ENCODE measurements around the gene MROH2A. TPM values are rescaled to one million over a fixed set of nuclear protein-coding genes. Genes with fewer than 3 reads are reported as not detected.

MROH2A gene
- total RNA-seq, 2 experiments from 2014 or later = not detected

DNA sequence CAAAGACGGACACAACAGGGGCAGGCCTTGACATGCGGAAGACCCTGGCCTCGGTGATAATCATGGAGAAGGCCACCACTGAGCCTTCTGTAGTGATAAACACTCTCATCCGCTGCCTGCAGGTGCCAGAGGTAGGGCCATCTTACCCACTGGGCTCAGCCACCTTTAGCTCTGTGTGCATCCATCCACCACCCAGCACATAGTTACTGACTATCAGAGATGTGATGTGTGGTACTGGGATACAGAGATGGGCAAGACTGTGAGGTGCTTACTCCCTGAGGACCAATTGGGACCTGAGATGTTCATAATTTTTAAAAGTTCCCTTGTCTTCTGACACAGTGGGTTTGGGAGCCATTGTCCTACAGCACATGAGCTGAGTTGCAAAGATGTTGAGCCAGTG lies 1.6 kb downstream of the MROH2A start:
- no peaks in the 10 kb centered on the region for H3K4me1 ChIP-seq (ENCODE audit: insufficient read depth, low read length)
- intact Hi-C loops (cut with DNase I, micrococcal nuclease) = no loop called here
- peaks cover 0 to 15% of the 10 kb centered on the region in 2 experiments for H3K9me3 ChIP-seq (ENCODE audit: control insufficient read depth in 1 of 2, insufficient read depth in 1 of 2, low read length in 2 of 2)
- Mint-ChIP-seq H3K4me3 (no peak overlapping the region), H3K4me1 (ENCODE audit: low read depth) (no peaks in the 10 kb centered on the region), H3K27me3 (peaks cover 46% of the 10 kb centered on the region), H3K27ac (no peak overlapping the region), H3K36me3 (ENCODE audit: low read depth) (no peaks in the 10 kb centered on the region), H3K9me3 (peaks cover 15% of the 10 kb centered on the region)
- TF ChIP-seq, protein P1, sequence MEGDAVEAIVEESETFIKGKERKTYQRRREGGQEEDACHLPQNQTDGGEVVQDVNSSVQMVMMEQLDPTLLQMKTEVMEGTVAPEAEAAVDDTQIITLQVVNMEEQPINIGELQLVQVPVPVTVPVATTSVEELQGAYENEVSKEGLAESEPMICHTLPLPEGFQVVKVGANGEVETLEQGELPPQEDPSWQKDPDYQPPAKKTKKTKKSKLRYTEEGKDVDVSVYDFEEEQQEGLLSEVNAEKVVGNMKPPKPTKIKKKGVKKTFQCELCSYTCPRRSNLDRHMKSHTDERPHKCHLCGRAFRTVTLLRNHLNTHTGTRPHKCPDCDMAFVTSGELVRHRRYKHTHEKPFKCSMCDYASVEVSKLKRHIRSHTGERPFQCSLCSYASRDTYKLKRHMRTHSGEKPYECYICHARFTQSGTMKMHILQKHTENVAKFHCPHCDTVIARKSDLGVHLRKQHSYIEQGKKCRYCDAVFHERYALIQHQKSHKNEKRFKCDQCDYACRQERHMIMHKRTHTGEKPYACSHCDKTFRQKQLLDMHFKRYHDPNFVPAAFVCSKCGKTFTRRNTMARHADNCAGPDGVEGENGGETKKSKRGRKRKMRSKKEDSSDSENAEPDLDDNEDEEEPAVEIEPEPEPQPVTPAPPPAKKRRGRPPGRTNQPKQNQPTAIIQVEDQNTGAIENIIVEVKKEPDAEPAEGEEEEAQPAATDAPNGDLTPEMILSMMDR (IDR thresholded peaks at IDR 0.05) = no peak
- H3K27me3 ChIP-seq (ENCODE audit: control insufficient read depth in 1 of 2, insufficient read depth in 2 of 2, low read length in 2 of 2) = peaks cover 0 to 3% of the 10 kb centered on the region in 2 experiments
- ATAC-seq (ENCODE audit: poor library complexity) (no peak), DNase-seq (no peak)
- CTCF ChIA-PET = no interaction called here
- H3K36me3 ChIP-seq (ENCODE audit: insufficient read depth, low read length) = no peaks in the 10 kb centered on the region
- POLR2A ChIA-PET = no interaction called here
- no peak overlapping the region for H3K4me3 ChIP-seq (ENCODE audit: low read length)
- no peak overlapping the region for H3K27ac ChIP-seq (ENCODE audit: low read depth in 1 of 2, low read length in 2 of 2)

DNA sequence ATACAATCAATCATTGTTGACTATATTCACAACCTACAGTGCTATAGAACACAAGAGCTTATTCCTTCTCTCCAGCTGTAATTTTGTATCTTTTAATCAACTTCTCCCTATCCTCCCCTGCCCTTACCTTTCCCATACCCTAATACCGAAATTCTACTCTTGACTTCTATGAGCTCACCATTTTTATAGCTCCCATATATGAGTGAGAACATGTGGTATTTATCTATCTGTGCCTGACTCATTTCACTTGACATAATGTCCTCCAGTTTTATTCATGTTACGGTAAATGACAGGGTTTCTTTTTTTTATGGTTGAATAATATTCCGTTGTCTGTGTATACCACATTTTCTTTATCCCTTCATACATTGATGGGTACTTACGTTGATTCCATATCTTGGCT lies 2.6 kb downstream of the MROH2A start:
- Histone ChIP-seq H3K27ac (ENCODE audit: low read depth in 1 of 2, low read length in 2 of 2) (no peak overlapping the region), H3K27me3 (ENCODE audit: control insufficient read depth in 1 of 2, insufficient read depth in 2 of 2, low read length in 2 of 2) (peaks cover 0 to 8% of the 10 kb centered on the region in 2 experiments), H3K36me3 (ENCODE audit: insufficient read depth, low read length) (no peaks in the 10 kb centered on the region), H3K4me1 (ENCODE audit: insufficient read depth, low read length) (no peaks in the 10 kb centered on the region), H3K4me3 (ENCODE audit: low read length) (no peak overlapping the region), H3K9me3 (ENCODE audit: control insufficient read depth in 1 of 2, insufficient read depth in 1 of 2, low read length in 2 of 2) (peaks cover 0 to 7% of the 10 kb centered on the region in 2 experiments)
- CTCF ChIA-PET = no interaction called here
- intact Hi-C loops (cut with DNase I, micrococcal nuclease) = no loop called here
- TF ChIP-seq, protein P1 (IDR thresholded peaks at IDR 0.05) = no peak
- ATAC-seq (ENCODE audit: poor library complexity) (no peak), DNase-seq (no peak)
- H3K4me3 Mint-ChIP-seq = no peak overlapping the region
- H3K4me1 Mint-ChIP-seq (ENCODE audit: low read depth) = no peaks in the 10 kb centered on the region
- H3K27me3 Mint-ChIP-seq = peaks cover 45% of the 10 kb centered on the region
- H3K9me3 Mint-ChIP-seq = peaks cover 11% of the 10 kb centered on the region
- no peak overlapping the region for H3K27ac Mint-ChIP-seq
- POLR2A ChIA-PET = no interaction called here
- no peaks in the 10 kb centered on the region for H3K36me3 Mint-ChIP-seq (ENCODE audit: low read depth)

DNA sequence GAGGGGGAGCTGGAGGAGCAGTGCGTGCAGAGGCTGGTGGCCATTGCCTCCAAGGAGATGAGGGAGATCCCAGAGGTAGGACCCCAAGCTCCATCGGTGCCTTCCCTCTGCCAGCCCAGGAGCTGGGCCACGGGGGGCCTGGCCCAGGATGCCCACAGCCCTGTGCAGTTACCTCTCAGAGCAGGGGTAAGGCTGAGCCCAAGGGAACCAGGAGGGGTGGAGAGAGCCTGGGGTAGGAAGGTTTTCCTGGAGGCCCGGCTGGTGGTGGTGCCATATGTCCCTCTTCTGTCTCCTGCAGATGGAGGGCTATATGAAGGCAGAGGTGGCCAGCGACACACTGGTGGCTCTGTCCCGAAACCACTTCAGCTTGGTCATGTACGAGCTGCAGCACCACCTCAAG lies 11.4 kb downstream of the MROH2A start:
- no peaks in the 10 kb centered on the region for H3K4me1 ChIP-seq (ENCODE audit: insufficient read depth, low read length)
- ATAC-seq (ENCODE audit: poor library complexity) (no peak), DNase-seq (no peak)
- Mint-ChIP-seq H3K4me1 (ENCODE audit: low read depth) (no peaks in the 10 kb centered on the region), H3K36me3 (ENCODE audit: low read depth) (no peaks in the 10 kb centered on the region), H3K4me3 (no peak overlapping the region), H3K27me3 (peaks cover 12% of the 10 kb centered on the region), H3K9me3 (no peaks in the 10 kb centered on the region), H3K27ac (no peak overlapping the region)
- TF ChIP-seq, protein P1 (IDR thresholded peaks at IDR 0.05) = no peak
- POLR2A ChIA-PET = no interaction called here
- no peak overlapping the region for H3K27ac ChIP-seq (ENCODE audit: low read depth in 1 of 2, low read length in 2 of 2)
- H3K27me3 ChIP-seq (ENCODE audit: control insufficient read depth in 1 of 2, insufficient read depth in 2 of 2, low read length in 2 of 2) = peaks cover 0 to 5% of the 10 kb centered on the region in 2 experiments
- H3K36me3 ChIP-seq (ENCODE audit: insufficient read depth, low read length) = no peaks in the 10 kb centered on the region
- intact Hi-C loops (cut with DNase I, micrococcal nuclease) = no loop called here
- H3K9me3 ChIP-seq (ENCODE audit: control insufficient read depth in 1 of 2, insufficient read depth in 1 of 2, low read length in 2 of 2) = peaks cover 0 to 8% of the 10 kb centered on the region in 2 experiments
- CTCF ChIA-PET = no interaction called here
- H3K4me3 ChIP-seq (ENCODE audit: low read length) = no peak overlapping the region

Measured in CD4-positive, alpha-beta T cell (primary cell).